Large intestine (tissue), 3 donors: ENCODE results near the gene GGA2. TPM values are rescaled to one million over a fixed set of nuclear protein-coding genes. Genes with fewer than 3 reads are reported as not detected.
"Not testable (repeated sequence)": the region's sequence is repeated elsewhere in the genome, so short reads cannot be mapped to it uniquely, and the experiment has no call there.

ENCODE experiments used
- DNase-seq, 2 donors: peaks; one replicate each; pipeline versions ENCODE4 v3.0.0 to v3.0.0-alpha.2; 2013
- H3K27ac ChIP-seq: one replicate; pipeline ENCODE4 v1.5.1; 2013; ENCODE audit warnings: low read length
- H3K27me3 ChIP-seq: 2 replicates; pipeline ENCODE4 v1.6.1; 2013; ENCODE audit warnings: low read length; ENCODE audit not compliant: control insufficient read depth, insufficient read depth
- H3K36me3 ChIP-seq: 2 replicates; pipeline ENCODE4 v1.6.1; 2013; ENCODE audit warnings: low read length; ENCODE audit not compliant: control insufficient read depth, insufficient read depth
- H3K4me1 ChIP-seq: one replicate; pipeline ENCODE4 v1.6.1; 2013; ENCODE audit warnings: low read length; ENCODE audit not compliant: control insufficient read depth, insufficient read depth
- H3K4me3 ChIP-seq: one replicate; pipeline ENCODE4 v1.5.1; 2013; ENCODE audit warnings: low read length
- H3K9me3 ChIP-seq: one replicate; pipeline ENCODE4 v1.6.1; 2013; ENCODE audit warnings: mild to moderate bottlenecking, low read depth, low read length, moderate library complexity; ENCODE audit not compliant: control insufficient read depth
- WGBS: methylation state at CpG from one replicate; pipeline ENCODE4 v1.1.5; 2013; ENCODE audit warnings: low lambda C conversion rate; ENCODE audit not compliant: insufficient coverage; 5-methylcytosine and 5-hydroxymethylcytosine counted together
- polyA plus RNA-seq: library from polyadenylated mRNA; unstranded; fragments of 120-200 nt; gene quantifications from one replicate; pipeline ENCODE4 v1.2.1, GENCODE V29; 2013

Gene GGA2
- polyA plus RNA-seq, 1 donor: 88.5 TPM

GRCh38 chr16:23479138-23479537 lies 31.2 kb downstream of the GGA2 start:
- H3K9me3 ChIP-seq: no peaks in the 10 kb centered on the region
- DNase-seq: no peak
- H3K4me1 ChIP-seq: no peaks in the 10 kb centered on the region
- no peaks in the 10 kb centered on the region for H3K27me3 ChIP-seq
- no peak overlapping the region for H3K27ac ChIP-seq
- no CpG with 5 or more reads among the region's 3 CpGs for WGBS
- H3K36me3 ChIP-seq: peaks cover 84% of the 10 kb centered on the region
- no peak overlapping the region for H3K4me3 ChIP-seq

GRCh38 chr16:23478566-23478965 lies 31.7 kb downstream of the GGA2 start:
- Histone ChIP-seq H3K4me3 (no peak overlapping the region), H3K27ac (no peak overlapping the region), H3K36me3 (peaks cover 89% of the 10 kb centered on the region), H3K27me3 (no peaks in the 10 kb centered on the region), H3K9me3 (no peaks in the 10 kb centered on the region), H3K4me1 (no peaks in the 10 kb centered on the region)
- DNase-seq: no peak
- no CpG with 5 or more reads among the region's 3 CpGs for WGBS

- no peak for DNase-seq
- Histone ChIP-seq H3K36me3 (peaks cover 82% of the 10 kb centered on the region), H3K27me3 (no peaks in the 10 kb centered on the region), H3K4me3 (no peak overlapping the region), H3K9me3 (no peaks in the 10 kb centered on the region), H3K27ac (no peak overlapping the region), H3K4me1 (no peaks in the 10 kb centered on the region)
- WGBS: 83% methylated on average over 1 of the region's 1 CpG
These were observed 34.0 kb downstream of the GGA2 start for GRCh38 chr16:23476289-23476688.

- Histone ChIP-seq H3K36me3 (peaks cover 73% of the 10 kb centered on the region), H3K9me3 (no peaks in the 10 kb centered on the region), H3K27me3 (no peaks in the 10 kb centered on the region), H3K27ac (no peak overlapping the region), H3K4me3 (no peak overlapping the region), H3K4me1 (no peaks in the 10 kb centered on the region)
- DNase-seq: no peak
- WGBS: no CpG with 5 or more reads among the region's 6 CpGs
These were observed 40.5 kb downstream of the GGA2 start for GRCh38 chr16:23469814-23470213.

GRCh38 chr16:23466162-23466885 lies 44.0 kb downstream of the GGA2 start:
- H3K36me3 ChIP-seq: peaks cover 51% of the 10 kb centered on the region

GRCh38 chr16:23465179-23465578 lies 45.1 kb downstream of the GGA2 start:
- Histone ChIP-seq H3K4me1 (no peaks in the 10 kb centered on the region), H3K36me3 (peaks cover 47% of the 10 kb centered on the region), H3K27ac (no peak overlapping the region), H3K9me3 (no peaks in the 10 kb centered on the region), H3K4me3 (no peak overlapping the region), H3K27me3 (no peaks in the 10 kb centered on the region)
- WGBS: no CpG with 5 or more reads among the region's 2 CpGs
- DNase-seq: no peak

More at GRCh38 chr16:23466162-23466885, 44.0 kb downstream of the GGA2 start:
- Histone ChIP-seq H3K27me3 (no peaks in the 10 kb centered on the region), H3K4me1 (no peaks in the 10 kb centered on the region), H3K4me3 (no peak overlapping the region), H3K27ac (no peak overlapping the region), H3K9me3 (no peaks in the 10 kb centered on the region)
- 100% methylated on average over 1 of the region's 4 CpGs for WGBS
- DNase-seq: no peak

GRCh38 chr16:23464196-23464595 lies 46.1 kb downstream of the GGA2 start:
- no peaks in the 10 kb centered on the region for H3K4me1 ChIP-seq
- no peak overlapping the region for H3K27ac ChIP-seq
- DNase-seq: no peak
- WGBS: no CpG with 5 or more reads among the region's 1 CpG
- no peaks in the 10 kb centered on the region for H3K9me3 ChIP-seq
- no peak overlapping the region for H3K4me3 ChIP-seq
- peaks cover 37% of the 10 kb centered on the region for H3K36me3 ChIP-seq
- H3K27me3 ChIP-seq: no peaks in the 10 kb centered on the region

GRCh38 chr16:23462994-23463393 lies 47.3 kb downstream of the GGA2 start:
- not testable (repeated sequence) for H3K27ac ChIP-seq, H3K27me3 ChIP-seq, H3K9me3 ChIP-seq, H3K4me1 ChIP-seq, H3K4me3 ChIP-seq
- DNase-seq: peak in 1 of 2 donors; percentile 30
- no CpG with 5 or more reads among the region's 6 CpGs for WGBS
- H3K36me3 ChIP-seq: peaks cover 30% of the 10 kb centered on the region

GRCh38 chr16:23453338-23454052 lies 56.8 kb downstream of the GGA2 start:
- Histone ChIP-seq H3K4me3 (peak overlapping the region; percentile 66), H3K36me3 (no peaks in the 10 kb centered on the region), H3K4me1 (no peaks in the 10 kb centered on the region), H3K27ac (no peak overlapping the region), H3K9me3 (no peaks in the 10 kb centered on the region), H3K27me3 (no peaks in the 10 kb centered on the region)
- DNase-seq: no peak
- WGBS: 60% methylated on average over 3 of the region's 37 CpGs

GRCh38 chr16:23452572-23453337 lies 57.5 kb downstream of the GGA2 start, which contains the start of gene COG7:
COG7 (minus strand) TSS chr16:23453189; CDS start chr16:23452994, 195 bp downstream.
- Histone ChIP-seq H3K9me3 (no peaks in the 10 kb centered on the region), H3K27me3 (no peaks in the 10 kb centered on the region), H3K36me3 (no peaks in the 10 kb centered on the region), H3K4me1 (no peaks in the 10 kb centered on the region), H3K4me3 (peak within 1 kb of the TSS; percentile 66), H3K27ac (peak within 1 kb of the TSS; percentile 85)
- DNase-seq: peak; percentile 78 to 95
- WGBS: no CpG with 5 or more reads among the region's 57 CpGs
